GM12878 (cell line): ENCODE measurements around the gene EFNA2. TPM values are rescaled to one million over a fixed set of nuclear protein-coding genes. Genes with fewer than 3 reads are reported as not detected.
A peak's percentile ranks its signal among the peaks of the same experiment; 100 is the strongest.

Source experiments
- ATAC-seq: fragments of 200-7000 bp; cut with Tn5 transposase; 3 replicates; pipeline ENCODE4 v1.9.1; 2020; ENCODE audit warnings: mild to moderate bottlenecking, moderate library complexity
- BruUV-seq: library from RNA; stranded (reverse); fragments of 400-500 nt; replicated peaks from 2 replicates; lab custom pipeline; 2021; lab: Mats Ljungman, UMichigan
- CTCF ChIA-PET: fragments of 300-600 bp; sonication (Branson Sonifier 250); formaldehyde crosslinking; extraction: SDS; loops from one replicate; lab custom pipeline; 2021; ENCODE audit warnings: inconsistent platforms; lab: Yijun Ruan, JAX
- POLR2A ChIA-PET: fragments of 350-600 bp; formaldehyde crosslinking; extraction: SDS; loops from one replicate; lab custom pipeline; 2021; ENCODE audit warnings: inconsistent platforms; lab: Charles Lee
- RAD21 ChIA-PET: fragments of 300-600 bp; sonication (Branson Sonifier 250); formaldehyde crosslinking; loops from one replicate; lab custom pipeline; 2023; ENCODE audit warnings: antibody characterized with exemption; ENCODE audit not compliant: unreplicated experiment; lab: Charles Lee
- SMC1A ChIA-PET: fragments of 300-600 bp; sonication (Branson Sonifier 250); formaldehyde crosslinking; loops from one replicate; lab custom pipeline; 2023; ENCODE audit not compliant: unreplicated experiment, uncharacterized antibody; lab: Charles Lee
- DNase-seq: peaks from one replicate; pipeline ENCODE4 v3.0.0-alpha.2; 2011; ENCODE audit warnings: low read depth, low spot score
- FAIRE-seq: peaks from 3 replicates; lab custom pipeline; 2011; peaks lifted over from hg19 to GRCh38; lab: Jason Lieb, UNC
- H2AFZ ChIP-seq: 2 replicates; pipeline ENCODE4 v1.6.0; 2011; ENCODE audit warnings: low read depth, low read length, control low read depth; ENCODE audit not compliant: control insufficient read depth
- H3K27ac ChIP-seq: 2 replicates; pipeline ENCODE4 v1.5.1; 2011; ENCODE audit warnings: control low read depth; ENCODE audit not compliant: control insufficient read depth, insufficient read depth
- H3K27me3 ChIP-seq, 2 experiments: replicated peaks in 1 of 2; 2 replicates each; pipeline versions ENCODE4 v1.6.0 to v1.6.1; 2011; ENCODE audit warnings: low read length in 1 of 2; ENCODE audit not compliant: control insufficient read depth in 2 of 2, insufficient read depth in 2 of 2
- H3K36me3 ChIP-seq, 2 experiments: 2 replicates each; pipeline ENCODE4 v1.5.1; 2011; ENCODE audit warnings: low read length in 1 of 2; ENCODE audit not compliant: control insufficient read depth in 2 of 2, insufficient read depth in 2 of 2
- H3K4me1 ChIP-seq: 2 replicates; pipeline ENCODE4 v1.6.1; 2011; ENCODE audit warnings: mild to moderate bottlenecking, low read length, moderate library complexity, mixed read lengths; ENCODE audit not compliant: control insufficient read depth, insufficient read depth
- H3K4me2 ChIP-seq: 2 replicates; pipeline ENCODE4 v1.6.0; 2011; ENCODE audit warnings: control low read depth; ENCODE audit not compliant: control insufficient read depth, insufficient read depth
- H3K4me3 ChIP-seq: fragments of 200-600 bp; sonication (generic); 2 replicates; pipeline ENCODE4 v1.5.1; 2016
- H3K79me2 ChIP-seq: 2 replicates; pipeline ENCODE4 v1.6.0; 2011; ENCODE audit warnings: low read length; ENCODE audit not compliant: control insufficient read depth, insufficient read depth
- H3K9ac ChIP-seq: 2 replicates; pipeline ENCODE4 v1.8.0; 2011; ENCODE audit warnings: low read length, control low read depth, mixed read lengths; ENCODE audit not compliant: control insufficient read depth, insufficient read depth
- H3K9me3 ChIP-seq: replicated peaks from 3 replicates; pipeline ENCODE4 v1.5.1; 2011; ENCODE audit warnings: mild to moderate bottlenecking, low read length; ENCODE audit not compliant: control insufficient read depth, insufficient read depth
- H4K20me1 ChIP-seq: 2 replicates; pipeline ENCODE4 v1.6.0; 2011; ENCODE audit not compliant: control insufficient read depth, insufficient read depth
- BACH1 ChIP-seq: fragments of 450-650 bp; IDR thresholded peaks from 2 replicates; pipeline ENCODE4 v1.6.1; 2017; ENCODE audit warnings: mild to moderate bottlenecking, borderline replicate concordance
- BHLHE40 ChIP-seq, 2 experiments: fragments of 450-650 bp in 1 of 2; IDR thresholded peaks; 2 replicates each; pipeline ENCODE4 v1.6.1; 2011 to 2017; ENCODE audit warnings: low read depth in 2 of 2, borderline replicate concordance in 1 of 2, improper control_type of control experiment in 1 of 2, low read length in 1 of 2, mild to moderate bottlenecking in 1 of 2
- ESRRA ChIP-seq: IDR thresholded peaks from 2 replicates; pipeline ENCODE4 v1.6.1; 2012; ENCODE audit warnings: mild to moderate bottlenecking, low read length, improper control_type of control experiment
- HDGF ChIP-seq: fragments of 450-650 bp; IDR thresholded peaks from 2 replicates; pipeline ENCODE4 v1.6.1; 2016; ENCODE audit warnings: antibody characterized with exemption
- PRDM15 ChIP-seq: fragments of 450-650 bp; formaldehyde crosslinking; IDR thresholded peaks from 2 replicates; pipeline ENCODE4 v1.4.0; 2020; ENCODE audit warnings: mild to moderate bottlenecking, moderate library complexity
- WGBS: methylation state at CpG from one replicate; pipeline ENCODE4 v1.1.6; 2016; ENCODE audit warnings: low lambda C conversion rate; ENCODE audit not compliant: insufficient replicate concordance, insufficient coverage; ENCODE audit errors: missing lambda C conversion rate; 5-methylcytosine and 5-hydroxymethylcytosine counted together
- in situ Hi-C: fragments of 300-500 bp; cut with MboI; formaldehyde crosslinking; loops from 9 replicates; pipeline ENCODE4 v1.14.3; 2018; ENCODE audit warnings: mixed read lengths
- intact Hi-C: fragments of 100-400 bp; cut with micrococcal nuclease; formaldehyde crosslinking; loops from one replicate; pipeline ENCODE4 v1.14.2; 2022; ENCODE audit not compliant: unreplicated experiment
- polyA plus RNA-seq, 11 experiments: library from polyadenylated mRNA; depleted of rRNA in 4 of 11; unstranded in 6 of 11; stranded (reverse) in 5 of 11; fragments of >200 nt; fragmentation: Nextera tagmentation in 4 of 11; fragmentation: Illumina TruSeq in 1 of 11; extraction: Ambion mirVana in 4 of 11; extraction: Trizol in 1 of 11; gene quantifications; 1 replicate in 1 of 11; 2 replicates in 10 of 11; pipeline versions ENCODE4 v1.2.1 to v1.2.3, GENCODE V29; 2011 to 2016; ENCODE audit warnings: inconsistent platforms in 2 of 11, missing spikeins in 2 of 11, low read depth in 1 of 11
- total RNA-seq, 4 experiments: library from RNA; depleted of rRNA in 3 of 4; stranded (reverse); fragments of >200 nt in 3 of 4; fragmentation: Illumina TruSeq in 1 of 4; extraction: Trizol in 1 of 4; gene quantifications; 2 replicates each; pipeline versions ENCODE4 v1.2.1 to v1.2.3, GENCODE V29; 2013 to 2021

Gene EFNA2
- total and polyA plus RNA-seq, 10 of the 15 experiments (the other 5 are each of a cell fraction or from before 2014, with no cell fraction given): not detected

GRCh38 chr19:1265615-1266128 is 20.0 kb upstream of the EFNA2 start:
- SMC1A ChIA-PET: interaction anchor here (1.5 to 7.3 kb wide), 2 partner anchors 12 to 22 kb away, joined by 14 to 172 read pairs; partner anchors contain the start of gene ATP5F1D
- ATAC-seq (peak; percentile 0; the same call in 2 of the 3 replicates), DNase-seq (no peak)
- peak overlapping the region; percentile 15; the same call in 1 of the 2 replicates for H3K9ac ChIP-seq
- 5% methylated on average over 20 of the region's 28 CpGs for WGBS
- BruUV-seq: no TSS peak
- H3K27ac ChIP-seq: peak overlapping the region; percentile 38
- POLR2A ChIA-PET: interaction anchor here (1.0 to 8.7 kb wide), 4 partner anchors 13 to 22 kb away, joined by 3 to 184 read pairs (median 15); partner anchors contain the start of gene ATP5F1D
- no peak overlapping the region; the same call in 1 of the 2 replicates for H2AFZ ChIP-seq
- peaks cover 32% of the 10 kb centered on the region for H3K79me2 ChIP-seq
- H3K4me2 ChIP-seq: peak overlapping the region; percentile 92
- in situ Hi-C loops: loop anchor here (10.0 kb wide), 1 partner anchor 819 kb away; no protein-coding TSS in a partner anchor
- peaks cover 52% of the 10 kb centered on the region for H3K4me1 ChIP-seq
- H4K20me1 ChIP-seq: no peaks in the 10 kb centered on the region; the same call in 1 of the 2 replicates
- peaks cover 0 to 2% of the 10 kb centered on the region in 2 experiments; a peak in 1 of 4 replicates for H3K36me3 ChIP-seq
- intact Hi-C loops: loop anchor here (1.0 kb wide), 2 partner anchors 16 to 21 kb away; no protein-coding TSS in a partner anchor
- no peaks in the 10 kb centered on the region for H3K27me3 ChIP-seq
- RAD21 ChIA-PET: interaction anchor here (1.2 to 5.1 kb wide), 6 partner anchors 10 to 199 kb away, joined by 3 to 336 read pairs (median 12); partner anchors contain the start of genes ARHGAP45, ATP5F1D and FAM174C
- TF ChIP-seq BHLHE40 (IDR thresholded peaks at IDR 0.05; ENCODE audit: borderline replicate concordance in 1 of 2, low read depth in 2 of 2, low read length in 1 of 2) (peak; percentile 13 to 61; a peak in 3 of 4 replicates), PRDM15 (CRISPR knock-in tag) (no peak), HDGF (0 out of 2 replicates have a peak, but pooled peaks have one; percentile 38), BACH1 (peak; percentile 68; the same call in 1 of the 2 replicates), ESRRA (no peak)
- TF ChIP-seq, all 136 proteins: peak for 3
- no peak for FAIRE-seq
- Histone ChIP-seq H3K4me3 (peak overlapping the region; percentile 53; the same call in 1 of the 2 replicates), H3K9me3 (no peaks in the 10 kb centered on the region)
- CTCF ChIA-PET: interaction anchor here (1.1 to 7.2 kb wide), 5 partner anchors 12 to 98 kb away, joined by 4 to 363 read pairs (median 9); partner anchors contain the start of gene ATP5F1D
